ENCODE measurements around the gene ITGB6. TPM values are rescaled to one million over a fixed set of nuclear protein-coding genes. Genes with fewer than 3 reads are reported as not detected.
"Not testable (repeated sequence)": the region's sequence is repeated elsewhere in the genome, so short reads cannot be mapped to it uniquely, and the experiment has no call there.

ITGB6 gene
- total RNA-seq, 1 donor from 2014 or later, result 50.4 TPM

GRCh38 chr2:160156665-160157064 lies 43.4 kb downstream of the ITGB6 start:
- H3K4me3 ChIP-seq (ENCODE audit: low read depth, low read length), result no peak overlapping the region
- TF ChIP-seq CTCF (conservative IDR thresholded peaks at IDR 0.05; ENCODE audit: low read depth, low read length), result no peak
- peak; percentile 36 for DNase-seq (ENCODE audit: low read depth)

DNA sequence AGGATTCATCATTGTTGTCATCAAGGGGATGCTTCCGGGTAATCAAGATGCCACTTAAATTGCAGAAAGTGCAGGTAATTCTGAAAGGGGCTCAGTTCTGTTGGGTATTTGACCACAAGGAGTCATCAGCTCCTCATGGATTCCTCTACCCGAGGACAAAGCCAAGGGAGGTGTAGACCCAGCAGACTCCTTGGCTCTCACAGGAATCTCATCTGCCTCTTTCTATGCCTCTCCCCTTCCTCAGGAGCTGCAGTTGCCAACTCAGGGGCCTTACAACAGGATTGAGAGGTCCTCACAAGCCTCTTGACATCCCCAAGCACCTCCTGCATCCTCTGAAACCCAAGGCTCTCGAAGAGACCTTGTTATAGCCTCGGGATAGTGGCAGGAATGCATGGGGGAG lies 44.0 kb downstream of the ITGB6 start:
- no peak overlapping the region for H3K4me3 ChIP-seq (ENCODE audit: low read depth, low read length)
- DNase-seq (ENCODE audit: low read depth), result no peak
- peak; percentile 36 for TF ChIP-seq CTCF (conservative IDR thresholded peaks at IDR 0.05; ENCODE audit: low read depth, low read length)

- not testable (repeated sequence) for DNase-seq (ENCODE audit: low read depth)
Measured at GRCh38 chr2:160148419-160148818, 51.7 kb downstream of the ITGB6 start.

GRCh38 chr2:160145471-160145870 lies 54.6 kb downstream of the ITGB6 start:
- DNase-seq (ENCODE audit: low read depth), result no peak
- H3K4me3 ChIP-seq (ENCODE audit: low read depth, low read length), result no peak overlapping the region
- TF ChIP-seq CTCF (conservative IDR thresholded peaks at IDR 0.05; ENCODE audit: low read depth, low read length), result no peak

More at GRCh38 chr2:160148419-160148818, 51.7 kb downstream of the ITGB6 start:
- H3K4me3 ChIP-seq (ENCODE audit: low read depth, low read length), result not testable (repeated sequence)

DNA sequence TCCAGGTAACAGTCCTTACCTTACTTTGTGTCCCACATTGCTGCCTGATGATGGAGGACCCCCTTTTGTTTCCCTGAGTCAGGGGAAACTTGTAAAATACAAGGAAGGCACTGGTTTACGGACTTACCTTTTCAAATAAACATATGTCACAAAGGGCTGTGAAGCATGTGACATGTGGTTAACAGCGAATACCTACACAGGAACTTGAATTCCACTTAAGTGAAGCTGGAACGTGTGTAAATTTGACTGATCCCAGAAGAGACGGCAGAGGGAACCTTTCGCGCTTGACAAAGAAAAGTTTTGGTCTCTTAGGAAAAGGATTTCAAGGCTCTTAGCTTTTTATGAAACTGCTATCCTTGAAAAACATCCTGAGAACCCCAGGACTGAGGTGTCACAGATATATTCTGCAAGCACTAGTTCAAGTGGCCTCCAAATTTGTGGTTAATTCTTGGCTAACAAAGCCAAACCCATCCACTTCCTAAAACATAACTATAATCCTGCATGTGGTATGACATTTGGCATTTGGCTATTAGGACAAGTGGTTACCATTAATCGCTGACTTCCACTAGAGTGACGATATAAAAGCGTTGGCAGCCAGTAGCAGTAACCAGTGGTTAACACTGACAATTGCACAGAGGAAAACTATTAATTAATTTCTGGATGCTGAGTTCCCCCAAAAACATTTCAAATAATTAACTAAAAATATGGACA lies 55.6 kb downstream of the ITGB6 start:
- DNase-seq (ENCODE audit: low read depth), result no peak
- TF ChIP-seq CTCF (conservative IDR thresholded peaks at IDR 0.05; ENCODE audit: low read depth, low read length), result no peak

DNA sequence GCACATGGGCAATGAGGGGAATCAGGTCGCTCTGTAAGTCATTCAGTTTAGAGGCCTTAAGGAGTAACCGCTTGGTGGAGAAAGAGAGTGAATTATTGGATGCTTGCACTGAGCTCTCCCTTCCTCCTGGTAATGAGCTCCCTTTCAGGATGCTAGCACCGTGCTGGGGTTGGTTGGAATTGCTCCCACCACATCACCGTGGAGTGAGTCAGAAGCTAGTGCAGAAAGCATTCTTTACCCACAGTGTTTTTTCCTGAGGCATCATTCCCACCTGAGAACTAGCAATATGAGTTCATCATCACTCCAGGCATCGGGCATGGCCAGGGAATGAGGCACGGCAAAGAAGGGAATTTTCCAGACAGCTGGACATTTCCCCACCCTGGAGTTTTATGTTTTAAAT lies 57.6 kb downstream of the ITGB6 start:
- TF ChIP-seq CTCF (conservative IDR thresholded peaks at IDR 0.05; ENCODE audit: low read depth, low read length), result no peak
- no peak for DNase-seq (ENCODE audit: low read depth)
- H3K4me3 ChIP-seq (ENCODE audit: low read depth, low read length), result no peak overlapping the region

More for the DNA sequence above, 55.6 kb downstream of the ITGB6 start:
- no peak overlapping the region for H3K4me3 ChIP-seq (ENCODE audit: low read depth, low read length)

DNA sequence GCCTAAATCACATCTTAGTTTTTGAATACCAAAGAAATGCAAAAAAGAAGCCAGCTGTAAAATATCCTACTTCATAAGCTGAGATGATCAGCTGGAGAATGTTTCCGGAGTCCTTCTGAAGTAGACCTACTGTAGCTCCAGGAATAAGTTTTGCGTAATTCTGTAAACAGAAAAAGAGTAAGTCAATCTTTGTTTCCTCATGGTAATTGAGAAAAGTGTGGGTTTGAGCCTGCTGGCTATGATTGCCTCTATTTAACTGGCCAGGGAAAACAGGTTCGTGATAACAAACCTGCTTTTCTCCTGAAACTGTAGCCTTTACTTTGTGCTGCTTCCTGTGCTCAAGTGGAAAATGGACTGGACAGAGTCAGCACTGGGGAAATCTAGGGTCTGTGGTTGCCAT lies 58.2 kb downstream of the ITGB6 start:
- H3K4me3 ChIP-seq (ENCODE audit: low read depth, low read length), result no peak overlapping the region
- TF ChIP-seq CTCF (conservative IDR thresholded peaks at IDR 0.05; ENCODE audit: low read depth, low read length), result no peak
- no peak for DNase-seq (ENCODE audit: low read depth)

All from epithelial cell of proximal tubule (primary cell).